ENCODE results near the gene OR6P1. TPM values are rescaled to one million over a fixed set of nuclear protein-coding genes. Genes with fewer than 3 reads are reported as not detected.

The OR6P1 gene
- polyA plus RNA-seq (2011; rRNA removed): not detected in 2 replicates
- not detected in 2 replicates for polyA plus RNA-seq (2012; cell fraction: cytosol; rRNA removed)
- not detected in 2 replicates for polyA plus RNA-seq (2012; cell fraction: nucleus; rRNA removed)
- polyA plus RNA-seq (2017; fragmentation: RNase III; extraction: RNeasy Plus Mini Kit Qiagen cat#74134 plus additional on column Dnase treatment): not detected in 3 replicates
- not detected in 2 replicates for polyA minus RNA-seq (2011; rRNA and poly(A)+ RNA removed)

GRCh38 chr1:158570480-158570879 is at the start of gene OR6P1:
TSS of gene OR6P1 (minus strand) at chr1:158570580. CDS start at chr1:158563604, 6,976 bp downstream.
- no peak for TF ChIP-seq SREBF2 (IDR thresholded peaks at IDR 0.05)
- no peak for TF ChIP-seq TFCP2L1 (CRISPR knock-in tag; IDR thresholded peaks at IDR 0.05)
- TF ChIP-seq REST (IDR thresholded peaks at IDR 0.05): no peak
- no peak for TF ChIP-seq CTCF (IDR thresholded peaks at IDR 0.05)
- no peak for TF ChIP-seq HEYL (CRISPR knock-in tag; IDR thresholded peaks at IDR 0.05)
- H3K27ac ChIP-seq: no peak within 1 kb of the TSS
- H3K9me3 ChIP-seq: no peaks in the 10 kb centered on the region
- H3K4me1 ChIP-seq: no peaks in the 10 kb centered on the region
- FAIRE-seq (no peak), ATAC-seq (no peak), DNase-seq (ENCODE audit: low read depth in 1 of 2, low spot score in 1 of 2) (no peak)
- no peak within 1 kb of the TSS for H3K4me3 ChIP-seq
- WGBS (ENCODE audit: missing lambda C conversion rate): 0% methylated on average over 3 of the region's 3 CpGs
- H3K4me2 ChIP-seq: no peak within 1 kb of the TSS
- CTCF ChIA-PET: interaction anchor here (1.5 kb wide), 1 partner anchor 18 kb away, joined by 3 read pairs; no protein-coding TSS in a partner anchor
- POLR2A ChIA-PET: no interaction called here

- TF ChIP-seq RARB (CRISPR knock-in tag; IDR thresholded peaks at IDR 0.05) (no peak), MAZ (IDR thresholded peaks at IDR 0.05; ENCODE audit: borderline replicate concordance, low read depth, low read length) (no peak), CTCF (IDR thresholded peaks at IDR 0.05) (no peak), JUN (IDR thresholded peaks at IDR 0.05) (no peak), FOSB (CRISPR knock-in tag; IDR thresholded peaks at IDR 0.05) (no peak), FOXS1 (CRISPR knock-in tag; IDR thresholded peaks at IDR 0.05) (no peak), GATA3 (IDR thresholded peaks at IDR 0.05; ENCODE audit: borderline replicate concordance) (no peak), SMC3 (IDR thresholded peaks at IDR 0.05) (no peak), REST (IDR thresholded peaks at IDR 0.05) (no peak), PHF8 (IDR thresholded peaks at IDR 0.05; ENCODE audit: borderline replicate concordance, low read depth) (no peak), MAFK (IDR thresholded peaks at IDR 0.05; ENCODE audit: partially characterized antibody) (no peak), POLR2AphosphoS2 (conservative IDR thresholded peaks at IDR 0.05; ENCODE audit: low read length) (no peak), HOXB5 (CRISPR knock-in tag; IDR thresholded peaks at IDR 0.05) (no peak), ZSCAN20 (CRISPR knock-in tag; IDR thresholded peaks at IDR 0.05) (no peak)
- CTCF ChIA-PET: no interaction called here
- no peaks in the 10 kb centered on the region for H3K4me1 ChIP-seq
- FAIRE-seq: no peak
- H3K9me3 ChIP-seq: no peaks in the 10 kb centered on the region
- no peak overlapping the region for H3K27ac ChIP-seq
- H3K4me2 ChIP-seq: no peak overlapping the region
- POLR2A ChIA-PET: no interaction called here
- ATAC-seq: no peak
- 2% methylated on average over 3 of the region's 3 CpGs for WGBS (ENCODE audit: missing lambda C conversion rate)
- DNase-seq (ENCODE audit: low read depth in 1 of 2, low spot score in 1 of 2): no peak
- H3K4me3 ChIP-seq: no peak overlapping the region
Observed at GRCh38 chr1:158613764-158614163, 43.4 kb upstream of the OR6P1 start.

All from A549 (cell line).